Endothelial cell of umbilical vein (primary cell): ENCODE data around the gene CALN1. TPM values are rescaled to one million over a fixed set of nuclear protein-coding genes. Genes with fewer than 3 reads are reported as not detected.

Source experiments
- BruUV-seq: library from RNA; stranded (reverse); fragments of 400-500 nt; replicated peaks from 2 replicates; lab custom pipeline; 2021; lab: Mats Ljungman, UMichigan
- CTCF ChIA-PET: fragments of 300-600, 350-600 bp; sonication (Branson Sonifier 250); formaldehyde crosslinking; loops from one replicate; lab custom pipeline; 2021; ENCODE audit warnings: antibody characterized with exemption, inconsistent platforms; lab: Charles Lee
- POLR2A ChIA-PET: fragments of 300-600, 350-600 bp; sonication (Branson Sonifier 250); formaldehyde crosslinking; loops from one replicate; lab custom pipeline; 2021; ENCODE audit warnings: antibody characterized with exemption, inconsistent platforms; lab: Charles Lee
- DNase-seq: peaks from one replicate; pipeline ENCODE4 v3.0.0-alpha.2; 2011; ENCODE audit warnings: low read depth, low spot score
- FAIRE-seq: peaks from 2 replicates; lab custom pipeline; 2011; peaks lifted over from hg19 to GRCh38; lab: Jason Lieb, UNC
- H2AFZ ChIP-seq: 2 replicates; pipeline ENCODE4 v1.6.0; 2012; ENCODE audit warnings: low read depth, low read length, control low read depth, inconsistent platforms
- H3K27ac ChIP-seq: 2 replicates; pipeline ENCODE4 v1.5.1; 2011; ENCODE audit warnings: low read depth, mild to moderate bottlenecking, control low read depth, low read length, moderate library complexity; ENCODE audit not compliant: insufficient read depth
- H3K27me3 ChIP-seq, 2 experiments: 2 replicates each; pipeline versions ENCODE4 v1.6.0 to v1.6.1; 2011; ENCODE audit warnings: low read length in 2 of 2, mixed read lengths in 1 of 2; ENCODE audit not compliant: control insufficient read depth in 2 of 2, insufficient read depth in 2 of 2
- H3K36me3 ChIP-seq, 2 experiments: 2 replicates in 1 of 2; 3 replicates in 1 of 2; pipeline ENCODE4 v1.5.1; 2011; ENCODE audit warnings: low read length in 2 of 2, mild to moderate bottlenecking in 1 of 2, moderate library complexity in 1 of 2; ENCODE audit not compliant: control insufficient read depth in 2 of 2, insufficient read depth in 2 of 2; ENCODE audit errors: extremely low read depth in 1 of 2
- H3K4me1 ChIP-seq: 3 replicates; pipeline ENCODE4 v1.5.1; 2011; ENCODE audit warnings: mild to moderate bottlenecking, low read length; ENCODE audit not compliant: control insufficient read depth, insufficient read depth; ENCODE audit errors: extremely low read depth
- H3K4me2 ChIP-seq: 2 replicates; pipeline ENCODE4 v1.6.1; 2011; ENCODE audit warnings: low read length, control low read depth, mixed read lengths; ENCODE audit not compliant: insufficient read depth
- H3K4me3 ChIP-seq, 3 experiments: fragments of 200-600 bp in 1 of 3; sonication (generic), shearing (Covaris generic) in 1 of 3; replicated peaks in 1 of 3; 2 replicates each; pipeline ENCODE4 v1.5.1; 2011 to 2016; ENCODE audit warnings: control low read depth in 3 of 3, low read length in 3 of 3, mild to moderate bottlenecking in 2 of 3, inconsistent platforms in 1 of 3, low read depth in 1 of 3, moderate library complexity in 1 of 3; ENCODE audit not compliant: insufficient read depth in 1 of 3
- H3K79me2 ChIP-seq: 2 replicates; pipeline ENCODE4 v1.6.0; 2012; ENCODE audit warnings: low read length, inconsistent platforms; ENCODE audit not compliant: control insufficient read depth, insufficient read depth
- H3K9ac ChIP-seq: replicated peaks from 2 replicates; pipeline ENCODE3; 2011; ENCODE audit warnings: low read length, control low read depth; ENCODE audit not compliant: insufficient read depth; ENCODE audit errors: extremely low read depth
- H3K9me1 ChIP-seq: replicated peaks from 3 replicates; pipeline ENCODE4 v1.6.0; 2011; ENCODE audit warnings: mild to moderate bottlenecking, low read length; ENCODE audit not compliant: control insufficient read depth, insufficient read depth; ENCODE audit errors: extremely low read depth
- H3K9me3 ChIP-seq: replicated peaks from 2 replicates; pipeline ENCODE4 v1.5.1; 2012; ENCODE audit warnings: low read length, inconsistent platforms; ENCODE audit not compliant: control insufficient read depth, insufficient read depth
- H4K20me1 ChIP-seq: replicated peaks from 2 replicates; pipeline ENCODE3; 2011; ENCODE audit warnings: mild to moderate bottlenecking, low read length; ENCODE audit not compliant: control insufficient read depth, insufficient read depth; ENCODE audit errors: extremely low read depth
- CTCF ChIP-seq, 2 donors: IDR thresholded peaks; 1 replicate in 1 of 2; 2 replicates in 1 of 2; pipeline ENCODE4 v1.5.1; 2011; ENCODE audit warnings: low read length in 2 of 2, mild to moderate bottlenecking in 2 of 2, moderate library complexity in 2 of 2, control low read depth in 1 of 2, inconsistent platforms in 1 of 2, low read depth in 1 of 2; ENCODE audit not compliant: insufficient read depth in 1 of 2; ENCODE audit errors: extremely low read depth in 1 of 2
- EZH2 ChIP-seq: IDR thresholded peaks from 2 replicates; pipeline ENCODE4 v1.6.1; 2012; ENCODE audit warnings: borderline replicate concordance, low read depth, mild to moderate bottlenecking, moderate library complexity, low read length, inconsistent platforms; ENCODE audit not compliant: severe bottlenecking
- FOS ChIP-seq: IDR thresholded peaks from 2 replicates; pipeline ENCODE4 v1.6.1; 2011; ENCODE audit warnings: mild to moderate bottlenecking, low read length, moderate library complexity, borderline replicate concordance; ENCODE audit not compliant: insufficient read depth
- GATA2 ChIP-seq: IDR thresholded peaks from 2 replicates; pipeline ENCODE4 v1.7.0; 2011; ENCODE audit warnings: low read depth, mild to moderate bottlenecking, moderate library complexity, mixed read lengths, low read length; ENCODE audit not compliant: insufficient read length, insufficient read depth
- JUN ChIP-seq: IDR thresholded peaks from 2 replicates; pipeline ENCODE4 v1.6.1; 2011; ENCODE audit warnings: borderline replicate concordance, low read depth; ENCODE audit not compliant: insufficient read length, insufficient read depth
- MAX ChIP-seq: IDR thresholded peaks from 2 replicates; pipeline ENCODE4 v1.6.1; 2011; ENCODE audit not compliant: insufficient read depth, insufficient read length
- MYC ChIP-seq: IDR thresholded peaks from one replicate; pipeline ENCODE4 v1.6.1; 2011; ENCODE audit warnings: mild to moderate bottlenecking, low read depth, low read length
- POLR2A ChIP-seq: IDR thresholded peaks from 2 replicates; pipeline ENCODE4 v1.6.1; 2012; ENCODE audit warnings: low read depth, mild to moderate bottlenecking, control low read depth, low read length
- POLR2AphosphoS5 ChIP-seq: IDR thresholded peaks from 2 replicates; pipeline ENCODE4 v1.6.1; 2012; ENCODE audit warnings: low read depth, mild to moderate bottlenecking, control low read depth, low read length, moderate library complexity; ENCODE audit not compliant: insufficient read depth
- dilution Hi-C: fragments of 300-500 bp; cut with MboI; formaldehyde crosslinking; loops from one replicate; pipeline ENCODE4 v1.15.0; 2019; ENCODE audit warnings: low sequenced_read_pairs; ENCODE audit not compliant: extremely low pct_ligation_motif_present
- intact Hi-C: fragments of 100-400 bp; cut with micrococcal nuclease; formaldehyde crosslinking; loops from one replicate; pipeline ENCODE4 v1.10.0; 2022
- polyA plus RNA-seq, 4 experiments: library from polyadenylated mRNA; depleted of rRNA in 3 of 4; stranded (reverse) in 3 of 4; unstranded in 1 of 4; fragments of >200 nt; gene quantifications; 2 replicates each; pipeline versions ENCODE4 v1.2.1 to v1.2.3, GENCODE V29; 2011 to 2012; ENCODE audit warnings: missing spikeins in 1 of 4
- total RNA-seq: library from RNA; stranded (reverse); gene quantifications from 2 replicates; pipeline ENCODE4 v1.2.3, GENCODE V29; 2021

CALN1 gene
- total and polyA plus RNA-seq, 2 donors (not counting 3 experiments of a cell fraction or from before 2014, with no cell fraction given): not detected

GRCh38 chr7:71817916-71818315, 594.2 kb downstream of the CALN1 start:
- H3K36me3 ChIP-seq: no peaks in the 10 kb centered on the region
- no peak overlapping the region for H3K27ac ChIP-seq
- TF ChIP-seq MYC (no peak), FOS (no peak), POLR2AphosphoS5 (no peak), POLR2A (no peak), CTCF (IDR thresholded peaks at IDR 0.05; ENCODE audit: extremely low read depth in 1 of 2, insufficient read depth in 1 of 2, low read depth in 1 of 2, low read length in 2 of 2) (no peak), EZH2 (no peak), JUN (no peak), MAX (no peak), GATA2 (no peak)
- dilution Hi-C loops: no loop called here
- no peaks in the 10 kb centered on the region for H3K4me1 ChIP-seq
- no peaks in the 10 kb centered on the region for H3K9me1 ChIP-seq
- H3K4me3 ChIP-seq: no peak overlapping the region
- POLR2A ChIA-PET: no interaction called here
- H2AFZ ChIP-seq: no peak overlapping the region
- no TSS peak for BruUV-seq
- CTCF ChIA-PET: no interaction called here
- H4K20me1 ChIP-seq: no peaks in the 10 kb centered on the region
- H3K9me3 ChIP-seq: no peaks in the 10 kb centered on the region
- H3K27me3 ChIP-seq: no peaks in the 10 kb centered on the region
- no peak overlapping the region for H3K9ac ChIP-seq
- DNase-seq (no peak), FAIRE-seq (no peak)
- no peak overlapping the region for H3K4me2 ChIP-seq
- intact Hi-C loops: no loop called here
- no peaks in the 10 kb centered on the region for H3K79me2 ChIP-seq
